ENCODE measurements around the gene MSI2. TPM values are rescaled to one million over a fixed set of nuclear protein-coding genes. Genes with fewer than 3 reads are reported as not detected.

Gene MSI2
- total RNA-seq, 2 experiments from 2014 or later = 131 to 164 TPM

- Histone ChIP-seq H3K9me3 (ENCODE audit: low read length) (no peaks in the 10 kb centered on the region), H3K4me2 (ENCODE audit: low read length) (no peak overlapping the region), H2AFZ (ENCODE audit: low read length) (no peak overlapping the region), H4K20me1 (ENCODE audit: insufficient read depth, low read length) (no peaks in the 10 kb centered on the region), H3K4me3 (ENCODE audit: low read depth, low read length, poor library complexity, severe bottlenecking) (no peak overlapping the region), H3K4me1 (ENCODE audit: insufficient read depth, low read length, poor library complexity, severe bottlenecking) (no peaks in the 10 kb centered on the region), H3K79me2 (ENCODE audit: insufficient read depth, low read depth, low read length) (no peaks in the 10 kb centered on the region), H3K9me2 (ENCODE audit: insufficient read depth, low read length) (no peaks in the 10 kb centered on the region), H3K27ac (ENCODE audit: low read depth, low read length, poor library complexity, severe bottlenecking) (no peak overlapping the region), H3K36me3 (ENCODE audit: insufficient read depth, low read length) (peaks cover 27% of the 10 kb centered on the region)
- DNase-seq (ENCODE audit: low spot score) = no peak
- TF ChIP-seq, protein P1, sequence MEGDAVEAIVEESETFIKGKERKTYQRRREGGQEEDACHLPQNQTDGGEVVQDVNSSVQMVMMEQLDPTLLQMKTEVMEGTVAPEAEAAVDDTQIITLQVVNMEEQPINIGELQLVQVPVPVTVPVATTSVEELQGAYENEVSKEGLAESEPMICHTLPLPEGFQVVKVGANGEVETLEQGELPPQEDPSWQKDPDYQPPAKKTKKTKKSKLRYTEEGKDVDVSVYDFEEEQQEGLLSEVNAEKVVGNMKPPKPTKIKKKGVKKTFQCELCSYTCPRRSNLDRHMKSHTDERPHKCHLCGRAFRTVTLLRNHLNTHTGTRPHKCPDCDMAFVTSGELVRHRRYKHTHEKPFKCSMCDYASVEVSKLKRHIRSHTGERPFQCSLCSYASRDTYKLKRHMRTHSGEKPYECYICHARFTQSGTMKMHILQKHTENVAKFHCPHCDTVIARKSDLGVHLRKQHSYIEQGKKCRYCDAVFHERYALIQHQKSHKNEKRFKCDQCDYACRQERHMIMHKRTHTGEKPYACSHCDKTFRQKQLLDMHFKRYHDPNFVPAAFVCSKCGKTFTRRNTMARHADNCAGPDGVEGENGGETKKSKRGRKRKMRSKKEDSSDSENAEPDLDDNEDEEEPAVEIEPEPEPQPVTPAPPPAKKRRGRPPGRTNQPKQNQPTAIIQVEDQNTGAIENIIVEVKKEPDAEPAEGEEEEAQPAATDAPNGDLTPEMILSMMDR (conservative IDR thresholded peaks at IDR 0.05; ENCODE audit: low read length) = no peak
- TF ChIP-seq EZH2phosphoT487 (IDR thresholded peaks at IDR 0.05; ENCODE audit: borderline replicate concordance, low read depth, low read length) = no peak
- ChIA-PET CTCF (ENCODE audit: unreplicated experiment) (no interaction called here), POLR2A (no interaction called here)
- no TSS peak for BruUV-seq (replicated peaks)
- intact Hi-C loops (cut with micrococcal nuclease; ENCODE audit: unreplicated experiment) = no loop called here
Observed at GRCh38 chr17:57319806-57320205, 63.5 kb downstream of the MSI2 start.

GRCh38 chr17:57323391-57323790 is 67.1 kb downstream of the MSI2 start:
- Histone ChIP-seq H3K9me2 (ENCODE audit: insufficient read depth, low read length) (no peaks in the 10 kb centered on the region), H4K20me1 (ENCODE audit: insufficient read depth, low read length) (no peaks in the 10 kb centered on the region), H3K27ac (ENCODE audit: low read depth, low read length, poor library complexity, severe bottlenecking) (no peak overlapping the region), H2AFZ (ENCODE audit: low read length) (no peak overlapping the region), H3K4me2 (ENCODE audit: low read length) (no peak overlapping the region), H3K36me3 (ENCODE audit: insufficient read depth, low read length) (peaks cover 29% of the 10 kb centered on the region), H3K4me1 (ENCODE audit: insufficient read depth, low read length, poor library complexity, severe bottlenecking) (peaks cover 7% of the 10 kb centered on the region), H3K9me3 (ENCODE audit: low read length) (no peaks in the 10 kb centered on the region), H3K4me3 (ENCODE audit: low read depth, low read length, poor library complexity, severe bottlenecking) (no peak overlapping the region), H3K79me2 (ENCODE audit: insufficient read depth, low read depth, low read length) (no peaks in the 10 kb centered on the region)
- ChIA-PET CTCF (ENCODE audit: unreplicated experiment) (no interaction called here), POLR2A (no interaction called here)
- no TSS peak for BruUV-seq (replicated peaks)
- no peak for DNase-seq (ENCODE audit: low spot score)
- intact Hi-C loops (cut with micrococcal nuclease; ENCODE audit: unreplicated experiment) = no loop called here
- no peak for TF ChIP-seq EZH2phosphoT487 (IDR thresholded peaks at IDR 0.05; ENCODE audit: borderline replicate concordance, low read depth, low read length)
- TF ChIP-seq, protein P1 (conservative IDR thresholded peaks at IDR 0.05; ENCODE audit: low read length) = no peak

DNA sequence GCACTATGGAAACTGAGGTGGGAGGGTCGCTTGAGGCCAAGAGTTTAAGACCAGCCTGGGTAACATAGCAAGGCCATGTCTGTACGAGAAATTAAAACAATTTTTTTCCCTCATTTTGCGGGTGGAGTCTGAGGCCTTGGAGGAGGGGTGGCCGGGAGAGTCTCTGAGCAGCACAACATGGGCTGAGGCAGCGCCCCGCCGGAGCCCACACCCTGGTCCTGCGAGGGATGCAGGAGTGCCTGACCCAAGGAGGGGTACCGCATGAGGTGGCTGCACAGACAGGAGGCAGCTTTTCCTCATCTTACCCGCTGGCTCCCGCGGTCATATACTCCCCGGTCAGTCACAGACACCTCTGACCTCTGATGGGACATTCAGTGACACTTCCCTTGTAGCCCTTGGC is 67.7 kb downstream of the MSI2 start:
- CTCF ChIA-PET (ENCODE audit: unreplicated experiment) = no interaction called here
- no peak overlapping the region for H3K27ac ChIP-seq (ENCODE audit: low read depth, low read length, poor library complexity, severe bottlenecking)
- intact Hi-C loops (cut with micrococcal nuclease; ENCODE audit: unreplicated experiment) = no loop called here
- no peak for TF ChIP-seq EZH2phosphoT487 (IDR thresholded peaks at IDR 0.05; ENCODE audit: borderline replicate concordance, low read depth, low read length)
- TF ChIP-seq, protein P1 (conservative IDR thresholded peaks at IDR 0.05; ENCODE audit: low read length) = no peak
- H3K4me3 ChIP-seq (ENCODE audit: low read depth, low read length, poor library complexity, severe bottlenecking) = no peak overlapping the region
- H3K4me1 ChIP-seq (ENCODE audit: insufficient read depth, low read length, poor library complexity, severe bottlenecking) = peaks cover 10% of the 10 kb centered on the region
- POLR2A ChIA-PET = no interaction called here
- DNase-seq (ENCODE audit: low spot score) = no peak
- H3K79me2 ChIP-seq (ENCODE audit: insufficient read depth, low read depth, low read length) = no peaks in the 10 kb centered on the region
- H3K4me2 ChIP-seq (ENCODE audit: low read length) = no peak overlapping the region
- H3K9me2 ChIP-seq (ENCODE audit: insufficient read depth, low read length) = no peaks in the 10 kb centered on the region
- no TSS peak for BruUV-seq (replicated peaks)
- H3K9me3 ChIP-seq (ENCODE audit: low read length) = no peaks in the 10 kb centered on the region
- H2AFZ ChIP-seq (ENCODE audit: low read length) = no peak overlapping the region
- no peaks in the 10 kb centered on the region for H4K20me1 ChIP-seq (ENCODE audit: insufficient read depth, low read length)
- H3K36me3 ChIP-seq (ENCODE audit: insufficient read depth, low read length) = peaks cover 24% of the 10 kb centered on the region
